Measurements from ENCODE around the gene CRKL.
"Not testable (repeated sequence)": the region's sequence is repeated elsewhere in the genome, so short reads cannot be mapped to it uniquely, and the experiment has no call there.

The CRKL gene

DNA sequence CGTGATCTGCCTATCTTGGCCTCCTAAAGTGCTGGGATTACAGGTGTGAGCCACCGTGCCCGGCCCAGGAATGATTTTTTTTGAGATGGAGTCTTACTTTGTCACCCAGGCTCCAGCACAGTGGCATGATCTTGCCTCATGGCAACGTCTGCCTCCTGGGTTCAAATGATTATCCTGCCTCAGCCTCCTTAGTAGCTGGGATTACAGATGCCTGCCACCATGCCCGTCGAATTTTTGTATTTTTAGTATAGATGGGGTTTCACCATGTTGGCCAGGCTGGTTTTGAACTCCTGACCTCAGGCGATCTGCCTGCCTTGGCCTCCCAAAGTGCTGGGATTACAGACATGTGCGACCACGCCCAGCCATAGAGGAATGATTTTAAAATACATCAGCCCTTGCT is 17.8 kb downstream of the CRKL start:
- DNase-seq = not testable (repeated sequence)

DNA sequence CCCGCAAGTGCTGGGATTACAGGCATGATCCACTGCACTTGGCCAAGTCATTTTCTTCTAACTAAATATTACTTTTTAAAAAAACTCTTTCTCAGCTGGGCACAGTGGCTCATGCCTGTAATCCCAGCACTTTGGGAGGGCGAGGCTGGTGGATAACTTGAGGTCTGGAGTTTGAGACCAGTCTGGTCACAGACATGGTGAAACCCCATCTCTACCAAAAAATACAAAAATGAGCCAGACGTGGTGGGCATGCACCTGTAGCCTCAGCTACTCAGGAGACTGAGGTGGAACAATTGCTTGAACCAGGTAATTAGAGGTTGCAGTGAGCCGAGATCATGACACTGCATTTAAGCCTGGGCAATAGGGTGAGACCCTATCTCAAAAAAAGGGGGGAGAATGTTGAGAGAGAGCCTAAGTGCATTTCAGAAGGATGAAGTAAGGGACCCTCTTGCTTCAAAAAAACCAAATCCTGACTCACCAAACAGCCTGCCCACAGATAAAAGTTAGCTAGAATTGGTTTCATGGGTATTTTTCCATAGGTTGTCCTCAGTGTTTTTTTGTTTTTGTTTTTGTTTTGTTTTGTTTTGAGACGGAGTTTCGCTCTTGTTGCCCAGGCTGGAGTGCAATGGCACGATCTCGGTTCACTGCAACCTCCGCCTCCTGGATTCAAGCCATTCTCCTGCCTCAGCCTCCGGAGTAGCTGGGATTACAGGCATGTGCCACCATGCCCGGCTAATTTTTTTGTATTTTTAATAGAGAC is 18.8 kb downstream of the CRKL start:
- DNase-seq = not testable (repeated sequence)

DNA sequence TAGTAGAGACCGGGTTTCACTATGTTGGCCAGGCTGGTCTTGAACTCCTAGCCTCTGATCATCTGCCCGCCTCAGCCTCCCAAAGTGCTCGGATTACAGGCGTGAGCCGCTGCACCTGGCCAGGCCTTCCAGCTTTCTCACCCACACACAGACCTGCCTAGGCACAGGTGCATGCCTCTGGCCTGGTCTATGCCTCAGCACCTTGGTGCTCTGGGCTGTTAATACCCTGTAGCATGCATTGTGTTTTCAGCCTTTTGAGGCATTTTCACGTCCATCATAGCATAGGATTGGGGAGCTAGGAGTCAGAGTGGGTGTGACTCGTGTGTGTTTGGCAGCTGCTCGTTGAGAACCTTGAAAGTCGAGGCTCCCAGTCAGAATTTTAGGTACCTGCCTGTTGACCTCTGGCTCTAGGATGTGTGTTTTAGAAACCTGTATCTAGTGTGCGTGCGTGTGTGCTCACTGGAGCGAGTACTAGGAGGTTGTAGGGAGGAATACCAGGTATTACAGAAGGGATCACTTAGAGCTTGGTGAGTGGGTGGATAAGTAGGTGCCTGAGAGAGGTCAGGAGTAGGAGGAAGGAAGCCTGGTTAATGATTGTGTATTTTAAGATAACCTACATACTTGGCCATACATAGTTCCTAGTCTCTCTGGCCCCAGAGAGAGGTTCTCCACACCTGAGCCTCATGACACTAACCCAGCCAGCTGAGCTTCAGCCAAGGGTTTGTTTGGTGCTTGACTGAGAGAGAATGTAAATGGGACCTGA is 20.0 kb downstream of the CRKL start:
- no peak for DNase-seq

DNA sequence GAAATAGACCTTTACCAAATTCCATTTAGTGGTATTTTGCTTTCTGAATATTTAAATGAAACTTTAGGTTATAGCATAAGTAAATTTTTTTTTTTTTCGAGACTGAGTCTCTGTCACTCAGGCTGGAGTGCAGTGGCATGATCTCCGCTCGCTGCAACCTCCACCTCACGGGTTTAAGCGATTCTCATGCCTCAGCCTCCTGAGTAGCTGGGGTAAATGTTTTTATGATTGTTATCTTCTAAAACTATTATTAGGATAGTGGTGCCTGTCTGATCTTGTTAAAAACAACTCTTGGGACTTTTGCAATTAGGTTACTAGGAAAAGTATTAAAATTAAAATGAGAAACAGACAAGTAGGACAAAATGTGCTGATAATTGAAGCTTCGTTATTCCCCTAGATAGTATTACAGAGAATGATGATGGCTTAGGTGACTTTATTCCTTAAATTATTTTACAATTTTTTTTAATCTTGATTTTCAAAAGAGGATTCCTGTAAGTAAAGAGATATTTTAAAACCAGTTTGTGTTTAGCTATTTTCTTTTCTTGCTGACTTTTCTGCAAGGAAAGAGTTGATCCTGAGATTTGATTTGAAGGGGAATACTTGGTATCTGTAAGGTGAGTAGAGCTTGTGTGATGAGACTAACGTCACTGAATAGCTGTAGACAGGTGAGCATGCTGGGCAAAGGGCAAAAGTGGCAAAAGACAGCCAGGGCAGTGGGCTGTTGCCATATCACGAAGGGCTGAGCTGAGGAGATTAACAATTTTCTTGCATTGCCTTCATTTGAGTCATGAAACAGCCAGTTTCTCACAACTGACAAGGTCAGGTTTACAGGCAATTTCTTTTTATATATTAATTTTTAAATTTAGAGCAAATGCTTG is 20.8 kb downstream of the CRKL start:
- no peak for DNase-seq

DNA sequence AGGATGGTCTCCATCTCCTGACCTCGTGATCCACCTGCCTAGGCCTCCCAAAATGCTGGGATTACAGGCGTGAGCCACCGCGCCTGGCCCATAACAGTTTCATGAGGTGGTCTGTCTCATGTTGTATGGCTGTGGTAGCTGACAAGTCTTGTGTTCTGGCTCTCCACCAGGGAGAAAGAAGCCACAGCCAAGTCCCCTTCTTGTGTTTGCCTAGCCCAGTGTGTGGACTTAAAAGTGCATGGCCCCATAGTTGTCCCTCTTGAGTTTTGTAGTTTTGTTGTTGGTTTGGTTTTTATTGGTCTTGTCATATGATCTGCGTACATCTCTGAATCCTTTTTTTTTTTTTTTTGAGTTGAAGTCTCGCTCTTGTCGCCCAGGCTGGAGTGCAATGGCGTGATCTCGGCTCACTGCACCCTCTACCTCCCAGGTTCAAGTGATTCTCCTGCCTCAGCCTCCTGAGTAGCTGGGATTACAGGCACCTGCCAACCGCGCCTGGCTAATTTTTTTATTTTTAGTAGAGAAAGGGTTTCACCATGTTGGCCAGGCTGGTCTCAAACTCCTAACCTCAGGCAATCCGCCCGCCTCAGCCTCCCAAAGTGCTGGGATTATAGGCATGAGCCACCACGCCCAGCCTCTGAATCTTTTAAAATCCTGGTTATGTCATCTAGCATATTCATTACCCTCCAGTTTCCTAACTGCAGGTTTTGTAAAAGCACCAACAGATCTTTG is 22.4 kb downstream of the CRKL start:
- not testable (repeated sequence) for DNase-seq

DNA sequence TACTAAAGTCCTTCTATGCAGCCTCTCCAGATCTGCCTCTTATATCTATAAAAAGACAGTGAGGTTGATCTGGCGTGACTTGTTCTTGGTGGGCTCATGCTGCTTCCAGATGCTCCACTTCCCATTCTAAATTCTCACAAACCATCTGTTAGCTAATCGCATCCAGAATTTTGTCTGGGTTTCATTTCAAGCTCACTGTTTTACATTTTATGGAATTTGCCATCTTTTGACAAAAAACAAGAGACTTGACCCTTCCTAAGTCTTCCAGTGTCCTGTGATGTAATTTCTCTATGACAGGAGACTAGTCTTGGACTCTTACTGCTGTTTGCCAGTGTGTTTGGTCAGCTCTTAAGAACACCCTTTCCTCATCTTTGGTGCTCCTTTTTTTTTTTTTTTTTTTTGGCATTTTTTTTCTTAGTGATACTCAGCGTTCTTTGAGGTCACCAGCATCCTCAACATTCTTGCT is 23.0 kb downstream of the CRKL start:
- no peak for DNase-seq

DNA sequence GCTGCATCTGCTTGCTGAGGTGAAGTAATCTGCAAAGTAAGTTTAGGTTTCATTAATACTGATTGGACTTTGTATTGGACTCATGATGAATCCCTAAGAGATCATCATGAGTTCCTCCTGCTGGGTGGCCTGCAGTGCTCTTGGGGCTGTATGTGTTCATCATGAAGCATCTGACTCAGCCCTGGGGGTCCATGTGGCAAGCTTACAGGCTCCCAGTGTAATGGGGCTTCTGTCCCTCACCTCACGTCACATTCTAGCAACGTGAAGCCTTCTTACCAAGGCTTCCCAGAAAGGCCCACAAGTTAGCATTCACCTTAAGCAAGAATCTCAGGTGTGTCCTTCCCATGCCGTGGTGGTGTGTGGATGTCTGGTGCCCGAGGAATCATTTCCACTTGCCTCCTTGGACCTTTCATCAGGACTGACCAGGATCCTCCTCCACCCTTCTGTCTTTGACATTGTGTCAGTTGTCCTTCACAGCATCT is 23.7 kb downstream of the CRKL start:
- no peak for DNase-seq

DNA sequence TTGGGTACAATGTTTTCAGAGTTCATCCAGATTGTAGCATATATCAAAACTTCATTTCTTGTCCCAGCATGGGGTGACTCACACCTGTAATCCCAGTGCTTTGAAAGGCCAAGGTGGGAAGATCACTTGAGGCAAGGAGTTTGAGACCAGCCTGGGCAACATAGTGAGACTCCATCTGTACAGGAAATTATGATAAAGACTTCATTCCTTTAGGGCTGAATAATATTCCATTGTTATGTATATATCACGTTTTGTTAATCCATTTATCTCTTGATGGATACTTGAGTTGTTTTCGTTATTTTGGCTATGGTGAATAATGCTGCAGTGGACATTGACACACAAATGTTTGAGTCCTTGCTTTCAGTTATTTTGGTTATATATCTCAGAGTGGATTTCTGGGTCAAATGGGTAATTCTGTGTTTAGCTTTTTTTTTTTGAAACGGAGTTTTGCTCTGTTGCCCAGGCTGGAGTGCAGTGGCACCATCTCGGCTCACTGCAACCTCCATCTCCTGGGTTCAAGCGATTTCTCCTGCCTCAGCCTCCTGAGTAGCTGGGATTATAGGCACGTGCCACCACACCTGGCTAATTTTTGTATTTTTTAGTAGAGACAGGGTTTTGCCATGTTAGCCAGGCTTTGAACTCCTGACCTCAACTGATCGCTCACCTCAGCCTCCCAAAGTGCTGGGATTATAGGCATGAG is 25.1 kb downstream of the CRKL start:
- DNase-seq = not testable (repeated sequence)

DNA sequence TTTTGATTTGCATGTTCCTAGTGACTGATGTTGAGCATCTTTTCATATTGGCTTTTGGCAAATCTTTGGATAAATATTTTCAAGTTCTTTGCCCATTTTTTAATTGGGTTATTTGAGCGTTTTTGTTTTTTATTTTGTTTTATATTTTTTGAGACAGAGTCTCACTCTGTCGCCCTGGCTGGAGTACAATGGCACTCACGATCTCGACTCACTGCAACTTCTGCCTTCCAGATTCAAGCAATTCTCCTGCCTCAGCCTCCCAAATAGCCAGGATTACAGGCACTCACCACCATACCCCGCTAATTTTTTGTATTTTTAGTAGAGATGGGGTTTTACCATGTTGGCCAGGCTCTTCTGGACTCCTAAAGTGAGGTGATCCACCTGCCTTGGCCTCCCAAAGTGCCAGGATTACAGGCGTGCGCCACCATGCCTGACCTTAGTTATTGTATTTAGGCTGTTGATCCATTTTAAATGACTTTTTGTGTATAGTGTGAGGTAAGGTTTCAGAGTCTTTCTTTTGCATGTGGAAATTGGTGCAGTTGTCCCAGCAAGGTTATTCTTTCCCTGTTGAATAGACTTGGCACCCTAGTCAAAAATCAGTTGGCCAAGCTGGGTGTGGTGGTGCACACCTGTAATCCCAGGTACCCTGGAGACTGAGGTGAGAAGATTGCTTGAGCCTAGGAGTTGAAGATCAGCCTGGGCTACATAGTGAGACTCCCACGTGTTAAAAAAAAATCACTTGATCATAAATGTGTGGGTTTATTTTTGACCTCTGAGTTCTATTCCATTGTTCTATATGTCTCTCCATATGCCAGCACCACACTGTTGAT is 26.1 kb downstream of the CRKL start:
- DNase-seq = no peak

DNA sequence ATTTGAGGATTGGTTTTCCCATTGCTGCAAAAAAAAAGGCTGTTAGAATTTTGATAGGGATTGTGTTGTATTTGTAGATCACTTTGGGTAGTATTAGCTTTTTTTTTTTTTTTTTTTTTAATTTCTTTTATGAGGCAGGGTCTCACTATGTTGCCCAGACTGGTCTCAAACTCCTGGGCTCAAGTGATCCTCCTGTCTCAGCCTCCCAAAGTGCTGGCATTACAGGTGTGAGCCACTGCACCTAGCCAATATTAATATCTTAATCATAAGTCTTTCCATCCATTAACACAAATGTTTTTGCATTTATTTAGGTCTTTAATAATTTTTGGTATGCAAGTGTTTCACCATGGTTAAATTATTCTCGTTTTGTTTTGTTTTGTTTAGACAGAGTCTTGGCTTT is 26.8 kb downstream of the CRKL start:
- no peak for DNase-seq

DNA sequence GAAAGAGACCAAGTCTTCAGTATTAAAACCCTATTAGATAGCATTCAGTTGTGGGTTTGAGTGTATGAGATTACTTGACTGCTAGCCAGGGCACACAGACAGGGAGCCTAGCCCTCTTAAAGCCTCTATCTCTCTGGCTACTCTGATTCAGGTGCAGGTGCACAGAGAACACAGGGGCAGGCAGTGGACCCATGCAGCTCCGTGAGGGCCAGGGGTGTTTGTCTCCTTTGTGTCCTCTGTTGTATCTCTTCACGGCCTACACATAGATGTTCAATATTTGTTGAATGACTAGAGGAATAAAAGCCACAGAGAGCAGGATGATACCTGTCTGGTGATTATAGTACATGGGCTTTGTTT is 28.3 kb downstream of the CRKL start:
- DNase-seq = no peak

DNA sequence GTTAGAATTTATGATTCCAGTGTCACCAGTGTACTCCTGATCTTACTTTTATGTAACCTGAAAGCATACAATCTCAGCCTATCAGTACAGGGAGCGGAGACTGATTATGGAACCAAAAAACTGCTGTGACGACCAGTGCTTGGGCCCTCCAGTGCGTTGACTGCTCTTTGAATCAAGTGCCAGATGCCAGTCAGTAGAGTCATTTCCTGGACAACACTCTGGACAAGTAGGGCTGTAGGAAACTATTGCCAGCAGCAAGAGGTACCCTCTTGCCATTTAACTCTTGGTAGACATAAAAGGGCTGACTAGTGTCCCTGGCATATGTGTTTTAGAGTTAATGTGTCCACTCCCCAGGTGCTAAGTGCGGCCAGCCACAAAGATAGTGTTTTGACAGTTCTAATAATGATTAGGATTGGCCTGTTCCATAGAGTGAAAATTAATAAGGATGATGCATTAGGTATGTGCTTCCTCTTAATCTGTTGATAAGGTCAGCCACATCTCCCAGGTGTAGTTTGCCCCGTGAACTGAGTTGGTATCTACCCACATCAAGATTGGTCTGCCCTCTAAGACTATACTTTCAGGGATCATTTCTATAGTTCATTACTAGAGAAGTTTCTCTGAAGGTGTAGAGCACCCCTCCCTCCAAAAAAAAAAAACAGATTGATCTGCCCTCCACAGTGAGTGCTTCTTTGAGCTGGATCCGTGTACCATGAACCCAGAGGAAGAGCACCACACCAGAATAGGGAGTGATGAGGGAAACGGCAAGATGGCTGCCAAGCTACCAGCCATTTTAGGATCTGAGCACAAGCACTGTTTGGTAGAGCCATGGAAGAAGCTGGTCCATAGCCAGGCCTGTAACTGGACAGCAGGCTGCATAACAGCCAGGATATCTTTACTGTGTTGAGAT is 29.1 kb downstream of the CRKL start:
- DNase-seq = no peak

DNA sequence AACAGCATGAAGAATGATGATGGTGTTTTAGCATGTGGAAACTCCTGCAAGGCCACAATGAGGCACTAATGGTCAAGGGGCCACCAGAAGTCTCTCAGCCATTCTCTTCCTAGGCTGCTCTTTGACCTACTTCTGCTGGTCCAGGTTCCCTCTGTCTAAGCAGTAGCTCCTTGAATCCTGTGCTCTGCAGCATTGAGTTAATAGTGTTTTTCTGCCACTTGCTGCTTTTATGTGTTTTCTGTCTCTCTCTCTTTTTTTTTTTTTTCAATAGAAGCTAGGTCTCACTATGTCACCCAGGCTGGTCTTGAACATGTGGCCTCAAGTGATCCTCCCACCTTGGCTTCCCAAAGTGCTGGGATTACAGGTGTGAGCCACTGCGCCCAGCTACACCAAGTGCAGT is 29.8 kb downstream of the CRKL start:
- no peak for DNase-seq

DNA sequence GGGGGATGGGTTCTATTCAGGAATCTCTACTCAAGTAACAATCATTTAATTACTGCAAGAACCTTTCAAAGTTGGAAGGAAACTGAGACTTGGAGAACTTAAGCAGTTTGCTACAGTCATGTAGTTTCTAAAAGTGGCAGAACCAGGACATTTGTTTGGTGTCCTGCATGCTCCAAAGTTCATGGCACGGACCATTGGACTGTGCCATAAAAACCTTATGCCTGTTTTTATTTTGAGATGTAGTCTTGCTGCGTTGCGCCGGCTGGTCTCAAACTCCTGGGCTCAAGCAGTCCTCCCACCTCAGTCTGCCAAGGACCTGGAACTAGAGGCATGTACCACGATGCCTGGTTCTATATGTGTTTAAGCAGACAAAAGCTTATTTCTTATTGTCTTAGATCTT is 31.2 kb downstream of the CRKL start:
- no peak for DNase-seq

DNA sequence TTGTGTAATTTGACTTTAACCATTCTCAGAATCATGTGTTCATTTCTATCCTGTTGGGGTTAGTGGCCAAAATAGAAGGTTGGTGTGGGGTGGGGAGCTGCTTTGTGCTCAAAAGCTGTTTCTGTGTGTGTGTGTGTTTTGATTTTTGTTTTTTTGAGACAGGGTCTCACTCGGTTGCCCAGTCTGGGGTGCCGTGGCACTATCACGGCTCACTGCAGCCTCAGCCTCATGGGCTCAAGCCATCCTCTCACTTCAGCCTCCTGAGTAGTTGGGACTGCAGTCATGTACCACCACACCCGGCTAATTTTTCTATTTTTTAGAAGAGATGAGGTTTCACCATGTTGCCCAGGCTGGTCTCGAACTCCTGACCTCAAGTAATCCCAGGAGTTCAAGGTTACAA is 31.8 kb downstream of the CRKL start:
- no peak for DNase-seq

DNA sequence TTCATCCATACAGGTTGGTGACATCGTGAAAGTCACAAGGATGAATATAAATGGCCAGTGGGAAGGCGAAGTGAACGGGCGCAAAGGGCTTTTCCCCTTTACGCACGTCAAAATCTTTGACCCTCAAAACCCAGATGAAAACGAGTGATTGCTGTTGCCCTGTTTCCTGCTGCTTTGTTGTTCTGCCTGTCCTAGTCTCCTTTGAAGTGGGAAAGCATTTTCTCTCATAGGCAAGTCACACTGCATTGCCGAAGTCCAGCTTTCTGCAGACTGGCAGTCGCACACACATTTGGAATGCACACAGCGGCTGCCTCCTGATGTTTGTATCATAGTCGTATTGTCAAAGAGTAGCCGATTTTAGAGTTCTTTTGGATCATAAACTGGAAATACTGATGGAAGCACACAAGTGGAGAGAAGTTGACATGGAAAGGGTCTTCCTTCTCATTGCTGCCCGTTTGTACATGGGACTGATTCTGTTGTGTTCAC is 32.5 kb downstream of the CRKL start:
- DNase-seq = no peak

DNA sequence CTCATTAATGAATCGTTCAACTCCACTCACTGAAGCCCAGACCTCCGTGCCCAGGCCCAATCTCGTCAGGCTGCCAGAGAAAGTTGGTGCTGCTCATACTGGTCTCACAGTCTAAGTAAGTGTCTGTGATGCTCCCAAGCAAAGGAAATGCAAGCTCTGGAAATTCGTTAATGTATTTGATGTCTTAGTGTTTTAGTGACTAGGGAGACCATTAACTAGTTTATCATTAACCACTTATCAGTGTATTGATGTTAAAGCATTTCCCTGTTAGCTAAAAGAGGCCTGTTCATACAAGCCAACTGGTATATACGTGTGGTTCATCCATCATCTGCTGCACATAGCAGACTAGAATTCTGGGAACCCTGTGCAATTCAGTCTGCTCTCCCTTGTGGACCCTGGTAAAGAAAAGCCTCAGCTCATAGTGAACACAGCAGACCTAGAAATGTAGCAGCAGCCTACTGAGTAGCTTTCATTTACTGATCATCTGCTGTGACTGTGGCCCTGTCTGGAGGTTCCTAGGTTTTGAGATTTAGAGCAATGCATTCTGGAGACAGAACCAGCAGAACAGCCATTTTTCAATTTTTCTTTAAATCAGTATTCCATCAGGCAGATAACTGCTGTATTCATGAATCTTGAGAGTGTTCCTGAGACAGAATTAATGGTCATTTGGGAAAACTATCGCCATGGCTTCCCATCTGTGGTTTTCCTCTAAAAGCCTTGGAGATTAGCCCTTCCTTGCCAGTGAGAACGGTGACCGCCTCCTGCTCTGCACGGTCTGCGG is 34.1 kb downstream of the CRKL start:
- DNase-seq = no peak

DNA sequence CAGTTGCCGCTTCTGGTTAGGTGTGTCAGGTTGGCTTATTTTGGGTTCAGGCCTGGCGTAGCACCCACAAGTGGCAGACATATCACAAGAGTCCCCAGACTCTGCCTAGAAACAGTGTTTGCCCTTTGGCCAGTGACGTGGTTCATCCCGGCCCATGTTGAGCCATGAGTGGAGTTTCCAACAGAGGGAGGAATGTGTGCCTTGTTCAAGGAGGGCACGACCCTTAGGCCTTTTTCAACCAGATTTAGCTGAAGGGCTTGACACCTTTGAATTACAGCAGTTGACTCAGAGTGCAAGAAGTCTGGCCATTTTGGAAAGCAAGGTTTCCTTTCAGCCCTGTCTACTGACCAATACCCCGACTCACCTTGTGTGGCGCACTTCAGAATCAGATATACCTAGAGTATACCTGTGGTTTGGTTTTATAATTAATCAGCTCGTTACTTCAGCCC is 34.7 kb downstream of the CRKL start:
- no peak for DNase-seq
